Suprapubic skin (tissue), 4 donors: Measurements from ENCODE around the gene MAST1. TPM values are rescaled to one million over a fixed set of nuclear protein-coding genes. Genes with fewer than 3 reads are reported as not detected.

Experiments used
- DNase-seq, 2 donors: peaks; one replicate each; pipeline ENCODE4 v3.0.0-alpha.2; 2019; ENCODE audit warnings: low spot score in 2 of 2
- H3K27ac ChIP-seq: fragments of 200-600 bp; sonication (generic); one replicate; pipeline ENCODE4 v1.5.1; 2019
- H3K27me3 ChIP-seq: fragments of 200-600 bp; sonication (generic); one replicate; pipeline ENCODE4 v1.5.1; 2019
- H3K36me3 ChIP-seq: fragments of 200-600 bp; sonication (generic); one replicate; pipeline ENCODE4 v1.5.1; 2019
- H3K4me1 ChIP-seq: fragments of 200-600 bp; sonication (generic); one replicate; pipeline ENCODE4 v1.5.1; 2019
- H3K4me3 ChIP-seq: fragments of 200-600 bp; sonication (generic); one replicate; pipeline ENCODE4 v1.5.1; 2019; ENCODE audit warnings: mild to moderate bottlenecking
- H3K9me3 ChIP-seq: fragments of 200-600 bp; sonication (generic); one replicate; pipeline ENCODE4 v1.5.1; 2019
- EP300 ChIP-seq: sonication (generic); formaldehyde crosslinking; IDR thresholded peaks from one replicate; pipeline ENCODE4 v1.6.1; 2017; ENCODE audit warnings: antibody characterized with exemption
- POLR2A ChIP-seq, 2 donors: fragments of 450-650 bp; IDR thresholded peaks; one replicate each; pipeline ENCODE4 v1.6.1; 2017; ENCODE audit warnings: antibody characterized with exemption in 2 of 2, mild to moderate bottlenecking in 2 of 2, moderate library complexity in 2 of 2
- POLR2AphosphoS5 ChIP-seq, 3 donors: sonication (generic); formaldehyde crosslinking; IDR thresholded peaks; one replicate each; pipeline ENCODE4 v1.6.1; 2017; ENCODE audit warnings: antibody characterized with exemption in 3 of 3
- WGBS: methylation state at CpG from one replicate; pipeline ENCODE4 v1.1.5; 2018; 5-methylcytosine and 5-hydroxymethylcytosine counted together
- total RNA-seq, 4 donors: library from RNA; depleted of rRNA; stranded (reverse); fragments of >200 nt; gene quantifications; one replicate each; pipeline ENCODE4 v1.1.0, GENCODE V29; 2016
- TF ChIP-seq, protein P1 (sequence below), 2 donors: fragments of 200-600 bp in 1 of 2; fragments of 450-650 bp in 1 of 2; sonication (generic) in 1 of 2; IDR thresholded peaks; one replicate each; pipeline ENCODE4 v1.5.1; 2016 to 2019; ENCODE audit warnings: antibody characterized with exemption in 2 of 2, mild to moderate bottlenecking in 1 of 2, moderate library complexity in 1 of 2

MAST1 gene
- total RNA-seq, 4 donors from 2014 or later, result 2.7 to 5.3 (median 3.7) TPM

GRCh38 chr19:12865746-12866415 lies 27.6 kb downstream of the MAST1 start:
- Histone ChIP-seq H3K36me3 (no peaks in the 10 kb centered on the region), H3K4me1 (peaks cover 10% of the 10 kb centered on the region), H3K4me3 (no peak overlapping the region), H3K27me3 (no peaks in the 10 kb centered on the region), H3K27ac (no peak overlapping the region), H3K9me3 (no peaks in the 10 kb centered on the region)
- DNase-seq, result no peak
- 78% methylated on average over 17 of the region's 19 CpGs for WGBS
- no peak for TF ChIP-seq POLR2A (IDR thresholded peaks at IDR 0.05)
- no peak for TF ChIP-seq POLR2AphosphoS5 (IDR thresholded peaks at IDR 0.05)
- TF ChIP-seq, protein P1, sequence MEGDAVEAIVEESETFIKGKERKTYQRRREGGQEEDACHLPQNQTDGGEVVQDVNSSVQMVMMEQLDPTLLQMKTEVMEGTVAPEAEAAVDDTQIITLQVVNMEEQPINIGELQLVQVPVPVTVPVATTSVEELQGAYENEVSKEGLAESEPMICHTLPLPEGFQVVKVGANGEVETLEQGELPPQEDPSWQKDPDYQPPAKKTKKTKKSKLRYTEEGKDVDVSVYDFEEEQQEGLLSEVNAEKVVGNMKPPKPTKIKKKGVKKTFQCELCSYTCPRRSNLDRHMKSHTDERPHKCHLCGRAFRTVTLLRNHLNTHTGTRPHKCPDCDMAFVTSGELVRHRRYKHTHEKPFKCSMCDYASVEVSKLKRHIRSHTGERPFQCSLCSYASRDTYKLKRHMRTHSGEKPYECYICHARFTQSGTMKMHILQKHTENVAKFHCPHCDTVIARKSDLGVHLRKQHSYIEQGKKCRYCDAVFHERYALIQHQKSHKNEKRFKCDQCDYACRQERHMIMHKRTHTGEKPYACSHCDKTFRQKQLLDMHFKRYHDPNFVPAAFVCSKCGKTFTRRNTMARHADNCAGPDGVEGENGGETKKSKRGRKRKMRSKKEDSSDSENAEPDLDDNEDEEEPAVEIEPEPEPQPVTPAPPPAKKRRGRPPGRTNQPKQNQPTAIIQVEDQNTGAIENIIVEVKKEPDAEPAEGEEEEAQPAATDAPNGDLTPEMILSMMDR (IDR thresholded peaks at IDR 0.05), result no peak
- TF ChIP-seq EP300, result no peak

GRCh38 chr19:12866416-12867119 lies 28.3 kb downstream of the MAST1 start:
- Histone ChIP-seq H3K9me3 (no peaks in the 10 kb centered on the region), H3K27ac (peak overlapping the region; percentile 20), H3K27me3 (no peaks in the 10 kb centered on the region), H3K36me3 (no peaks in the 10 kb centered on the region), H3K4me3 (peak overlapping the region; percentile 46), H3K4me1 (peaks cover 10% of the 10 kb centered on the region)
- no peak for TF ChIP-seq POLR2A (IDR thresholded peaks at IDR 0.05)
- TF ChIP-seq, protein P1 (IDR thresholded peaks at IDR 0.05), result no peak
- no peak for TF ChIP-seq POLR2AphosphoS5 (IDR thresholded peaks at IDR 0.05)
- TF ChIP-seq EP300, result no peak
- peak in 1 of 2 donors; percentile 67 for DNase-seq
- 73% methylated on average over 28 of the region's 29 CpGs for WGBS

GRCh38 chr19:12867120-12868099 lies 29.1 kb downstream of the MAST1 start:
- Histone ChIP-seq H3K36me3 (no peaks in the 10 kb centered on the region), H3K4me3 (peak overlapping the region; percentile 46), H3K4me1 (peaks cover 10% of the 10 kb centered on the region), H3K27me3 (no peaks in the 10 kb centered on the region), H3K9me3 (no peaks in the 10 kb centered on the region), H3K27ac (no peak overlapping the region)
- 9% methylated on average over 31 of the region's 51 CpGs for WGBS
- TF ChIP-seq, protein P1 (IDR thresholded peaks at IDR 0.05), result no peak
- TF ChIP-seq EP300, result no peak
- TF ChIP-seq POLR2AphosphoS5 (IDR thresholded peaks at IDR 0.05), result no peak
- no peak for TF ChIP-seq POLR2A (IDR thresholded peaks at IDR 0.05)
- peak in 1 of 2 donors; percentile 75 for DNase-seq

- WGBS, result 93% methylated on average over 10 of the region's 10 CpGs
- TF ChIP-seq POLR2A (IDR thresholded peaks at IDR 0.05) (no peak), EP300 (no peak)
- TF ChIP-seq, protein P1 (IDR thresholded peaks at IDR 0.05), result no peak
- H3K9me3 ChIP-seq, result no peaks in the 10 kb centered on the region
- H3K4me1 ChIP-seq, result peaks cover 10% of the 10 kb centered on the region
- DNase-seq, result no peak
- H3K27me3 ChIP-seq, result no peaks in the 10 kb centered on the region
- H3K36me3 ChIP-seq, result no peaks in the 10 kb centered on the region
- no peak overlapping the region for H3K27ac ChIP-seq
- H3K4me3 ChIP-seq, result no peak overlapping the region
These were observed 30.3 kb downstream of the MAST1 start for GRCh38 chr19:12868540-12869112.
